ENCODE data around the gene NUDT4. TPM values are rescaled to one million over a fixed set of nuclear protein-coding genes. Genes with fewer than 3 reads are reported as not detected.
A peak's percentile ranks its signal among the peaks of the same experiment; 100 is the strongest.

NUDT4 gene
- total and polyA plus RNA-seq, 3 experiments from 2014 or later = 37.1 to 86.9 (median 83.6) TPM

DNA sequence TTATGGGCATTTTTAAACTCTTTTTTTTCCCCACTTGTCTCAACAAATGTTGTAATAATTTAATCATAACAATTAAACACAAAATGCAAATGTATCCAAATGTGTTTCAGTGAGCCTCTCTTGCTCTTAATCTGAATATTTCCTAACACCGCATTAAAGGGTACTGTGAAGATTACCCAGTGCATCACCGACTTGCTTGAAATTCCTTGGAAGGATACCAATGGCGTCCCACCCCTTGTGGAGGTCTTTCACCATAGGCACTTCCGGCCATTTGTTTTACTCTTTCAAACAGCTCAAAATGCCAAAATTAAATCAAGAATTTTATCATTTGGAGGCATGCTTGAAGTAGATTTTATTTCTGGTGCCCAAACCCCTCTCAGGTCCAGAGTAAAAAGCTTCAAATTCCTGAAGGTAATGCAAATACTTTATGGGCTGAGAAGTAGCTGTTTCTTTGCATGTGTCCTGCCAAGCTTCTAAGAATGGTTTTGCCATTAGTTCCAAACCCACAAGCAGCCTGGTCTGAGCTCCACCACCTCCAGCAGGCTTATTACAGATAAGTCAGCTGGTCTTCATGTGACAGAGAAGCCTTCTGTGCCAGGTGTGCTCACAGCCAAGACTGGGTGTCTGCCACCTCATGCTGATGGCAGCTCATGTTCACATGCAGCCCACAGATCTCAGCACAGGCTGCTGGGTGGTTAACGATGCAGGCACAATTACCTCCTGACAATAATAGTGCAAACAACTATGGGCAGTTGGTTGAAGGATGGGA is 16.4 kb upstream of the NUDT4 start:
- H3K9me3 Mint-ChIP-seq = no peaks in the 10 kb centered on the region
- H3K4me1 Mint-ChIP-seq = peaks cover 10 to 23% (median 17%) of the 10 kb centered on the region in 3 donors
- Histone ChIP-seq H3K4me3 (ENCODE audit: low read length) (no peak overlapping the region), H3K27ac (ENCODE audit: low read depth, low read length) (no peak overlapping the region), H3K27me3 (ENCODE audit: insufficient read depth, low read length, poor library complexity, severe bottlenecking) (no peaks in the 10 kb centered on the region), H3K4me1 (ENCODE audit: insufficient read depth, low read length) (peaks cover 10% of the 10 kb centered on the region), H3K36me3 (ENCODE audit: insufficient read depth, low read length) (no peaks in the 10 kb centered on the region), H3K9me3 (ENCODE audit: low read length) (no peaks in the 10 kb centered on the region)
- no peak for DNase-seq
- H3K27me3 Mint-ChIP-seq = no peaks in the 10 kb centered on the region
- H3K27ac Mint-ChIP-seq = no peak overlapping the region
- no peak overlapping the region for H3K4me3 Mint-ChIP-seq
- CTCF ChIA-PET = no interaction called here
- POLR2A ChIA-PET = no interaction called here
- H3K36me3 Mint-ChIP-seq = peaks cover 0 to 1% (median 0%) of the 10 kb centered on the region in 3 donors

DNA sequence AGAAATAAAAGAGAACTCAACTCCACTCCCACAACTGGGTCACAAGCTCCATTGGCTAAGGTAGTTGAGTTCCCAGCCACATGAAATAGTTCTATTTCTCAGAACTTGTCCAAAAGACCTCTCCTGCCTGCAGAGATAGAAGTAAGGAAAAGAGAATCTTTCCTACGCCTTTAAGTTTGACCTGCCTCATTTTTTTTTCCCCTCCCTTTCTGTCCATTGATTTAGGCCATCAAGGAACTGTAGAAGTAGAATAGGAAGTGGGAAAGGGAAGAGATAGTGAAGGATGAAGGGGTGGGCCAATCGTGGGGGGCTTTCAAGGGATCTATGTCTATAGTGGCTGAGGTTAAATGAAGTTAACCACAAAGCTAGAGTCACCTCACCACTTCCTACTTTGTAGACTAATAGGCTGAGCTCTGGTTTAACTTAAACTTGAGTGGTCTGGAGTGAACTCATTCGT is 13.9 kb upstream of the NUDT4 start:
- DNase-seq = peak in 2 of 5 donors; percentile 14 to 25
- CTCF ChIA-PET = interaction anchor here (1.5 kb wide), 1 partner anchor 16 kb away, joined by 4 read pairs; no protein-coding TSS in a partner anchor
- Histone ChIP-seq H3K36me3 (ENCODE audit: insufficient read depth, low read length) (no peaks in the 10 kb centered on the region), H3K4me1 (ENCODE audit: insufficient read depth, low read length) (peaks cover 10% of the 10 kb centered on the region), H3K27me3 (ENCODE audit: insufficient read depth, low read length, poor library complexity, severe bottlenecking) (no peaks in the 10 kb centered on the region), H3K4me3 (ENCODE audit: low read length) (no peak overlapping the region), H3K27ac (ENCODE audit: low read depth, low read length) (peak overlapping the region; percentile 48), H3K9me3 (ENCODE audit: low read length) (no peaks in the 10 kb centered on the region)
- Mint-ChIP-seq H3K27ac (peak overlapping the region in 5 of 8 donors; percentile 6 to 83 (median 19)), H3K9me3 (no peaks in the 10 kb centered on the region), H3K4me3 (peak overlapping the region in 3 of 7 donors; percentile 12 to 16 (median 13)), H3K4me1 (peaks cover 10 to 23% (median 17%) of the 10 kb centered on the region in 3 donors), H3K36me3 (peaks cover 0 to 1% (median 0%) of the 10 kb centered on the region in 3 donors), H3K27me3 (no peaks in the 10 kb centered on the region)
- POLR2A ChIA-PET = interaction anchor here (0.7 to 1.0 kb wide), 3 partner anchors 13 to 784 kb away, joined by 3 read pairs; no protein-coding TSS in a partner anchor

DNA sequence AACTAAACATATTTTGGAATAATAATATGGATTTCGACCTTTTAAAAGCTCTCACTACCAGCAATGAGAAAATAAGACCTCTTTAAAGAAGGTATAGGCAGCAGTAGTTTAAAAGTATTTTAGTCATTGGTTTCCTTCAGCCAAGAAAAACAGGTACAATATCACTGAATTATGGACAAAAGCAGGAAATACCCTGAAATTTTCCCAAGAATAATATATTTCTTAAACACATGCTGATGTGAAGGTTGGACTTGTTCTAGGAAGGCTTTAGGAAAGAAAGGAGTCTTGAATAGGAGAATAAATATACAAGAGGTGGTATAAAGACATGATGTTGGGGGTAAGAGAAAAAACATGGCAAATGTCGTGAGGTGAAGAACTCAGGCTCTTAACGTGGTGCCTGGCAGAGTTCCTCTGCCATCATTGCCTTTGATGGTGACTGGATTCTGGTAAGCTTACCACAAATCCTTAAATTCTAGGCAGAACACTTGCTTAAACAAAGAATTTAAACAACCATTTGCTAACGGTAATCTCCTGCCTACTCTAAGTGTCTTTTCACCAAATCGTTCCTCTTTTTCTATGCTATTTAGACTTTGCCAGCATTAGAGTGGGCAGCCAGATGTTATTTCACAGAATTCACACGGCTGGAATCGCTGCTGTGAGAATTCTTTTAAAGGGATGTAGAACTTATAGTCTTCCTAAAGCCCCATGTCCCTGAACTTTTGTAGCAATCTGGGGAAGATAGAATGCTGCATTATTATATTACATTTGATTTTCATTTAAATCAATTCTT is 11.9 kb upstream of the NUDT4 start:
- Mint-ChIP-seq H3K9me3 (no peaks in the 10 kb centered on the region), H3K27me3 (peaks cover 0 to under 1% of the 10 kb centered on the region in 2 donors), H3K4me3 (no peak overlapping the region), H3K4me1 (peaks cover 10 to 23% (median 17%) of the 10 kb centered on the region in 3 donors), H3K27ac (no peak overlapping the region), H3K36me3 (no peaks in the 10 kb centered on the region)
- no peak for DNase-seq
- Histone ChIP-seq H3K27me3 (ENCODE audit: insufficient read depth, low read length, poor library complexity, severe bottlenecking) (no peaks in the 10 kb centered on the region), H3K27ac (ENCODE audit: low read depth, low read length) (no peak overlapping the region), H3K4me1 (ENCODE audit: insufficient read depth, low read length) (peaks cover 10% of the 10 kb centered on the region), H3K4me3 (ENCODE audit: low read length) (no peak overlapping the region), H3K36me3 (ENCODE audit: insufficient read depth, low read length) (no peaks in the 10 kb centered on the region), H3K9me3 (ENCODE audit: low read length) (no peaks in the 10 kb centered on the region)
- ChIA-PET CTCF (interaction anchor here (1.5 kb wide), 1 partner anchor 14 kb away, joined by 4 read pairs; no protein-coding TSS in a partner anchor), POLR2A (no interaction called here)

DNA sequence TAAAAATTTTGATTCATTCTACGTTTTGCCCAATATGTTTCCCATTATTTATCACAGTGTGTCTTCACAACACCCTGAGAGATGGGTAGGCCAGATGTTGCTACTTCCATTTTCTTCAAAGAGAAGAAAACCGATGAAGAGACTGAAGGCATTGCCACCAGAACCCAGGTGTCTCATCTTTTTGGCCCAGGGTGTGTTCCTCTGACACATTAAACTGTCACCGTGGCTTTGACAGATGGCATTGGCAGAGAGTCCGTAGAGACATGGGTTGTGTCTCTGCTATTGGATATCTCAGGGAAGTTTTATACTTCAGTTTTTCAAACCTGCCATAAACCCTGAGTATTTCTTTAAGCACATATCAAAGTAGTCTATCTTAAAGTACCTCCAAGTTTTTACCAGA is 11.3 kb upstream of the NUDT4 start:
- Mint-ChIP-seq H3K4me1 (peaks cover 10 to 23% (median 17%) of the 10 kb centered on the region in 3 donors), H3K27ac (no peak overlapping the region), H3K36me3 (no peaks in the 10 kb centered on the region), H3K9me3 (no peaks in the 10 kb centered on the region), H3K4me3 (no peak overlapping the region), H3K27me3 (peaks cover 0 to 2% of the 10 kb centered on the region in 2 donors)
- POLR2A ChIA-PET = no interaction called here
- peaks cover 10% of the 10 kb centered on the region for H3K4me1 ChIP-seq (ENCODE audit: insufficient read depth, low read length)
- no peak overlapping the region for H3K27ac ChIP-seq (ENCODE audit: low read depth, low read length)
- H3K4me3 ChIP-seq (ENCODE audit: low read length) = no peak overlapping the region
- CTCF ChIA-PET = interaction anchor here (1.4 kb wide), 1 partner anchor 18 kb away, joined by 3 read pairs; no protein-coding TSS in a partner anchor
- no peaks in the 10 kb centered on the region for H3K9me3 ChIP-seq (ENCODE audit: low read length)
- no peaks in the 10 kb centered on the region for H3K27me3 ChIP-seq (ENCODE audit: insufficient read depth, low read length, poor library complexity, severe bottlenecking)
- no peaks in the 10 kb centered on the region for H3K36me3 ChIP-seq (ENCODE audit: insufficient read depth, low read length)
- no peak for DNase-seq

DNA sequence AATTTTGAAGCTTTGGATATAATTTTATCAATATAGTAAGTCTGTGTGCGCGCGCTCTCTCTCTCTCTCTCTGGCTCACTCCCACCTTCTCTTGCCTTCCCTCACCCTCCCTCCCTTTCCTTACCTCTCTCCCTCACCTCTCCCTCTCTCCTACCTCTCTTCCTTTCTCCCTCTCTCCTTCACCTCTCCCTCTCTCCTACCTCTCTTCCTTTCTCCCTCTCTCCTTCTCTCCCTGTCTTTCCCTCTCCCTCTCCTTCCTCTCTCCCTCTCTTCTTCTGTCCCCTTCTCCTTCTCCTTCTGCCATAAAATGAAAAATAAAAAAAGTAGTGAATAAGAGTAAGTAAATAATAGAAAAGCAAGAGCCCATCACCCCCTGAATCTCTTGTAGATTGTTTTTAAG is 9.0 kb upstream of the NUDT4 start:
- DNase-seq = no peak
- POLR2A ChIA-PET = no interaction called here
- H3K9me3 ChIP-seq (ENCODE audit: low read length) = no peaks in the 10 kb centered on the region
- no peak overlapping the region for H3K4me3 ChIP-seq (ENCODE audit: low read length)
- Mint-ChIP-seq H3K36me3 (no peaks in the 10 kb centered on the region), H3K27me3 (peaks cover 2 to 4% of the 10 kb centered on the region in 2 donors), H3K4me1 (peaks cover 6 to 12% (median 9%) of the 10 kb centered on the region in 3 donors), H3K4me3 (no peak overlapping the region), H3K27ac (no peak overlapping the region), H3K9me3 (no peaks in the 10 kb centered on the region)
- peaks cover 8% of the 10 kb centered on the region for H3K4me1 ChIP-seq (ENCODE audit: insufficient read depth, low read length)
- H3K27me3 ChIP-seq (ENCODE audit: insufficient read depth, low read length, poor library complexity, severe bottlenecking) = no peaks in the 10 kb centered on the region
- H3K36me3 ChIP-seq (ENCODE audit: insufficient read depth, low read length) = no peaks in the 10 kb centered on the region
- no peak overlapping the region for H3K27ac ChIP-seq (ENCODE audit: low read depth, low read length)
- CTCF ChIA-PET = no interaction called here

DNA sequence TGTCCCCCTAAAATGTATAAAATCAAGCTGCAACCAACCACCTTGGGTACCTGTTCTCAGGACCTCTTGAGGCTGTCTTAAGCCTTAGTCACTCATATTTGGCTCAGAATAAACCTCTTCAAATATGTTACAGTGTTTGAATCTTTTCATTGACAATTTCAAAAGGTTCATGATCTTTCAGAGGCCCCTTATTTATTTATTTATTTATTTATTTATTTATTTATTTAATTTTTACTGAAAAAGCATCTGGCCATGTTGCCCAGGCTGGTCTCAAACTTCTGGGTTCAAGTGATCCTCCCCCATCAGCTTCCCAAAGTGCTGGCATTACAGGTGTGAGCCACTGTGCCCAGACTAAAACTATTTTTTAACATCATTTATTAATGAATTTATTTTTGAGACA is 8.2 kb upstream of the NUDT4 start:
- Mint-ChIP-seq H3K4me1 (peaks cover under 1 to 5% (median 2%) of the 10 kb centered on the region in 3 donors), H3K27ac (no peak overlapping the region), H3K36me3 (no peaks in the 10 kb centered on the region), H3K27me3 (peaks cover 2 to 4% of the 10 kb centered on the region in 2 donors), H3K9me3 (no peaks in the 10 kb centered on the region), H3K4me3 (no peak overlapping the region)
- H3K27ac ChIP-seq (ENCODE audit: low read depth, low read length) = no peak overlapping the region
- DNase-seq = no peak
- H3K4me1 ChIP-seq (ENCODE audit: insufficient read depth, low read length) = peaks cover 1% of the 10 kb centered on the region
- no peaks in the 10 kb centered on the region for H3K27me3 ChIP-seq (ENCODE audit: insufficient read depth, low read length, poor library complexity, severe bottlenecking)
- ChIA-PET POLR2A (no interaction called here), CTCF (no interaction called here)
- no peaks in the 10 kb centered on the region for H3K9me3 ChIP-seq (ENCODE audit: low read length)
- no peak overlapping the region for H3K4me3 ChIP-seq (ENCODE audit: low read length)
- no peaks in the 10 kb centered on the region for H3K36me3 ChIP-seq (ENCODE audit: insufficient read depth, low read length)

DNA sequence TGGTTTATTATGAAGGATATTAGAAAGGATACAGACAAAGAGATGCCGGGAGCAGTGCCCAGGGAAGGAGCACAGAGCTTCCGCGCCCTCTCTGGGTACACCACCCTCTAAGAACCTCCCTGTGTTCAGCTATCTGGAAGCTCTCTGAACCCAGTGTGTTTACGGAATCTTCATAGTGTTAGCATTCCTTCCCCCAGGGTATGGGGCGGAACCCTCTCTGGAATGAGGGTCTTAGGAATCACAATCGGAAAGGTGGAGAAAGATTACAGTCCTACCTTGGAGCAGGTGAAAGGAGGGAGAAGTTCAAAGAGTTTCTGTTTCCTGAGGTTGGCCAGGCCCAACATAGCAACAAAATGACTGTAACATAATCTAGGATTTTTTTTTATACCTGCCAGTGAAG is 6.8 kb upstream of the NUDT4 start:
- H3K9me3 Mint-ChIP-seq = no peaks in the 10 kb centered on the region
- peaks cover 2 to 4% of the 10 kb centered on the region in 2 donors for H3K27me3 Mint-ChIP-seq
- Histone ChIP-seq H3K4me1 (ENCODE audit: insufficient read depth, low read length) (no peaks in the 10 kb centered on the region), H3K27me3 (ENCODE audit: insufficient read depth, low read length, poor library complexity, severe bottlenecking) (no peaks in the 10 kb centered on the region), H3K9me3 (ENCODE audit: low read length) (no peaks in the 10 kb centered on the region), H3K4me3 (ENCODE audit: low read length) (no peak overlapping the region), H3K27ac (ENCODE audit: low read depth, low read length) (peak overlapping the region; percentile 9), H3K36me3 (ENCODE audit: insufficient read depth, low read length) (no peaks in the 10 kb centered on the region)
- no peaks in the 10 kb centered on the region for H3K36me3 Mint-ChIP-seq
- H3K4me1 Mint-ChIP-seq = no peaks in the 10 kb centered on the region
- POLR2A ChIA-PET = no interaction called here
- no peak for DNase-seq
- CTCF ChIA-PET = no interaction called here
- H3K4me3 Mint-ChIP-seq = peak overlapping the region in 1 of 7 donors; percentile 43
- H3K27ac Mint-ChIP-seq = peak overlapping the region in 1 of 8 donors; percentile 31

Data from CD8-positive, alpha-beta memory T cell (primary cell).